Naive thymus-derived CD4-positive, alpha-beta T cell (primary cell): Measurements from ENCODE around the gene MTF1. TPM values are rescaled to one million over a fixed set of nuclear protein-coding genes. Genes with fewer than 3 reads are reported as not detected.

Experiments
- ATAC-seq: fragments of 150-1000 bp; cut with Tn5 transposase; 2 replicates; pipeline ENCODE4 v1.10.0; 2021; ENCODE audit warnings: mild to moderate bottlenecking, moderate library complexity
- CTCF ChIA-PET: fragments of 350-600 bp; sonication (Branson Sonifier 250); formaldehyde crosslinking; loops from one replicate; lab custom pipeline; 2021; ENCODE audit warnings: antibody characterized with exemption; lab: Charles Lee
- POLR2A ChIA-PET: fragments of 350-600 bp; sonication (Branson Sonifier 250); formaldehyde crosslinking; loops from one replicate; lab custom pipeline; 2021; ENCODE audit warnings: antibody characterized with exemption, inconsistent platforms; lab: Charles Lee
- DNase-seq, 9 donors: peaks; one replicate each; pipeline versions ENCODE4 v3.0.0 to v3.0.0-alpha.2; 2020 to 2022; ENCODE audit warnings: mixed read lengths in 1 of 9
- H3K27ac ChIP-seq: one replicate; pipeline ENCODE4 v1.7.0; 2013; ENCODE audit warnings: mild to moderate bottlenecking, low read depth, low read length, moderate library complexity
- H3K27me3 ChIP-seq, 2 donors: one replicate each; pipeline ENCODE4 v1.7.0; 2013; ENCODE audit warnings: low read length in 2 of 2, mild to moderate bottlenecking in 2 of 2, moderate library complexity in 2 of 2; ENCODE audit not compliant: control insufficient read depth in 2 of 2, insufficient read depth in 2 of 2
- H3K36me3 ChIP-seq, 3 experiments: 1 replicate in 2 of 3; 2 replicates in 1 of 3; pipeline ENCODE4 v1.7.0; 2013; ENCODE audit warnings: low read length in 3 of 3, mild to moderate bottlenecking in 3 of 3, moderate library complexity in 1 of 3; ENCODE audit not compliant: insufficient read depth in 3 of 3, control insufficient read depth in 2 of 3
- H3K4me1 ChIP-seq, 2 donors: one replicate each; pipeline ENCODE4 v1.7.0; 2013; ENCODE audit warnings: low read length in 2 of 2, mild to moderate bottlenecking in 2 of 2, moderate library complexity in 1 of 2; ENCODE audit not compliant: control insufficient read depth in 2 of 2, insufficient read depth in 2 of 2
- H3K4me3 ChIP-seq: 2 replicates; pipeline ENCODE4 v1.7.0; 2013; ENCODE audit warnings: mild to moderate bottlenecking, low read length
- H3K9me3 ChIP-seq, 3 experiments: 1 replicate in 2 of 3; 2 replicates in 1 of 3; pipeline ENCODE4 v1.7.0; 2013; ENCODE audit warnings: low read length in 3 of 3; ENCODE audit not compliant: control insufficient read depth in 2 of 3
- H3K27ac Mint-ChIP-seq, 9 donors: one replicate each; pipeline ENCODE4 v1.8.0; 2020 to 2022; ENCODE audit warnings: mixed read lengths in 9 of 9, mild to moderate bottlenecking in 8 of 9, moderate library complexity in 5 of 9, inconsistent platforms in 2 of 9
- H3K27me3 Mint-ChIP-seq, 5 donors: one replicate each; pipeline ENCODE4 v1.8.0; 2021 to 2022; ENCODE audit warnings: mixed read lengths in 5 of 5, mild to moderate bottlenecking in 1 of 5
- H3K36me3 Mint-ChIP-seq, 5 donors: one replicate each; pipeline ENCODE4 v1.8.0; 2020 to 2022; ENCODE audit warnings: mixed read lengths in 5 of 5, mild to moderate bottlenecking in 3 of 5, inconsistent platforms in 1 of 5
- H3K4me1 Mint-ChIP-seq, 7 donors: one replicate each; pipeline ENCODE4 v1.8.0; 2020 to 2022; ENCODE audit warnings: mixed read lengths in 7 of 7, mild to moderate bottlenecking in 3 of 7, inconsistent platforms in 1 of 7
- H3K4me3 Mint-ChIP-seq, 10 donors: one replicate each; pipeline ENCODE4 v1.8.0; 2020 to 2022; ENCODE audit warnings: mild to moderate bottlenecking in 10 of 10, mixed read lengths in 10 of 10, moderate library complexity in 6 of 10, inconsistent platforms in 2 of 10
- H3K9me3 Mint-ChIP-seq, 11 donors: one replicate each; pipeline ENCODE4 v1.8.0; 2020 to 2022; ENCODE audit warnings: mixed read lengths in 11 of 11, mild to moderate bottlenecking in 4 of 11, inconsistent platforms in 1 of 11, moderate library complexity in 1 of 11
- intact Hi-C, 2 donors: fragments of 100-400 bp; cut with micrococcal nuclease; formaldehyde crosslinking; loops; one replicate each; pipeline ENCODE4 v1.15.1; 2023
- polyA plus RNA-seq, 2 donors: library from polyadenylated mRNA; unstranded; fragments of 300-500 nt; fragmentation: Illumina TruSeq; gene quantifications; one replicate each; pipeline ENCODE4 v1.2.3, GENCODE V29; 2021
- total RNA-seq, 6 experiments: library from RNA in 5 of 6; stranded (reverse) in 5 of 6; gene quantifications; 1 replicate in 5 of 6; 2 replicates in 1 of 6; pipeline ENCODE4 v1.2.3 and lab custom pipeline; 2021 to 2026

Gene MTF1
- total and polyA plus RNA-seq, 7 experiments from 2014 or later, result 22.9 to 45.2 (median 27.1) TPM

DNA sequence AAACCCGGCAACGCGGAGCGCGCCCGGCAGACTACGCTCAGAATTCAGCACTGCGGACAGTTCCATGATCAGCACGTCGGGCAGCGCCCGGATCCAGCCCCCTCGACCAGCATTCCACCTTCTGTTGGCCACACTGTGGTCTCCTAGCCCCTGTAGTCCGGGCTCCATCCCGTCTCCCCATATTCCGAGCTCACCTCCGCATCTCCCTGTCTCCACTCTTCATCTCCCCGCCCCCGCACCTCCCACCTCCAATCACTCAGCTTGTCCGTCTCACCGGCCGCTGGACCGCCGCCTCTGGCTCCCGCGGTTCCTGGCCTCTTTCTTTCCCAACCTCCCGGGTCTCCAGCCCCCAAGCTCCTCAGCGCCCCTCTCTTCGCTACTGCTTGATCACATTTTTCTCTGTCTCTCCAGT lies 95.0 kb downstream of the MTF1 start:
- no peaks in the 10 kb centered on the region for H3K4me1 ChIP-seq
- no peak overlapping the region for H3K27ac Mint-ChIP-seq
- H3K4me3 ChIP-seq, result no peak overlapping the region
- DNase-seq, result peak in 5 of 9 donors; percentile 11 to 62 (median 14)
- no peak for ATAC-seq
- H3K4me1 Mint-ChIP-seq, result peaks cover 4 to 22% (median 20%) of the 10 kb centered on the region in 7 donors
- H3K27ac ChIP-seq, result no peak overlapping the region
- H3K36me3 ChIP-seq, result no peaks in the 10 kb centered on the region
- H3K36me3 Mint-ChIP-seq, result peaks cover 0 to 13% (median 3%) of the 10 kb centered on the region in 5 donors
- H3K27me3 Mint-ChIP-seq, result peaks cover 60 to 71% (median 68%) of the 10 kb centered on the region in 5 donors
- H3K4me3 Mint-ChIP-seq, result peak overlapping the region in 4 of 10 donors; percentile 26 to 52 (median 46)
- peaks cover 0 to 9% of the 10 kb centered on the region in 2 donors for H3K27me3 ChIP-seq
- intact Hi-C loops, result loop anchor here in 1 of 2 donors (2.0 kb wide), 1 partner anchor 30 kb away; no protein-coding TSS in a partner anchor
- H3K9me3 Mint-ChIP-seq, result peaks cover 0 to 9% (median 2%) of the 10 kb centered on the region in 11 donors
- POLR2A ChIA-PET, result no interaction called here
- no peaks in the 10 kb centered on the region for H3K9me3 ChIP-seq
- CTCF ChIA-PET, result no interaction called here

DNA sequence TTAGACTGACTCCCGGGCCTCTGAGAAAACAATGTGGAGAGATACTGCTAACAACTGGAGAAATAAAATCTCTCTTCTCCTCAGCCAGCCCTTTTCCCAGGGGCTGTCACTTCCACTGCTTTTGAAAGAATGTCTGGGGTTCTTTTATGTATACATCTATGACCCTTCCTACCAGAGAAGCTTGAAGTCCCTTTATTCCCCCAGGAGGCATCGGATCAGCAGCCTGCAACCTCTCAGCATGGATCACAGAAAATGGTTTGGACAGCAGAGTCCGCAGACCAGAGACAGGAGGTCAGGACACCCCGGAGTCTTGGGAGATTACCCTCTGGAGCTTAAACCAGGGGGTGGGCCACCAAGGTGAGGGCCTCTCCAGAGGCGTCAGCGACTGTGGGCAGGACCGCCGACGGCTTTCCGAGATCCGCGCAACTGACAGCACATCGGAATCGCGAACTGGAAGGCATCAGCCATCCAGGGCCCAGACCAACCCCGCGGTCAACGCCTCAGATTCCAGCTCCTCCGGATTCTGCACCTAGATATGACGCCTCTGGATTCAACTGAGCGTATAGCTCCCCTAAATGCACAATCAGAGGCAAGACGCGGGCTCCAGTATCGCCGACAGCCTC lies 95.5 kb downstream of the MTF1 start:
- Histone ChIP-seq H3K4me3 (no peak overlapping the region), H3K27me3 (peaks cover 0 to 9% of the 10 kb centered on the region in 2 donors), H3K36me3 (no peaks in the 10 kb centered on the region), H3K4me1 (no peaks in the 10 kb centered on the region), H3K27ac (no peak overlapping the region), H3K9me3 (no peaks in the 10 kb centered on the region)
- peaks cover 0 to 9% (median 2%) of the 10 kb centered on the region in 11 donors for H3K9me3 Mint-ChIP-seq
- DNase-seq (no peak), ATAC-seq (no peak)
- ChIA-PET CTCF (no interaction called here), POLR2A (no interaction called here)
- H3K4me3 Mint-ChIP-seq, result no peak overlapping the region
- peaks cover 4 to 22% (median 20%) of the 10 kb centered on the region in 7 donors for H3K4me1 Mint-ChIP-seq
- peaks cover 0 to 13% (median 3%) of the 10 kb centered on the region in 5 donors for H3K36me3 Mint-ChIP-seq
- peaks cover 55 to 65% (median 63%) of the 10 kb centered on the region in 5 donors for H3K27me3 Mint-ChIP-seq
- peak overlapping the region in 1 of 9 donors; percentile 52 for H3K27ac Mint-ChIP-seq
- intact Hi-C loops, result loop anchor here in 1 of 2 donors (2.0 kb wide), 1 partner anchor 31 kb away; no protein-coding TSS in a partner anchor

DNA sequence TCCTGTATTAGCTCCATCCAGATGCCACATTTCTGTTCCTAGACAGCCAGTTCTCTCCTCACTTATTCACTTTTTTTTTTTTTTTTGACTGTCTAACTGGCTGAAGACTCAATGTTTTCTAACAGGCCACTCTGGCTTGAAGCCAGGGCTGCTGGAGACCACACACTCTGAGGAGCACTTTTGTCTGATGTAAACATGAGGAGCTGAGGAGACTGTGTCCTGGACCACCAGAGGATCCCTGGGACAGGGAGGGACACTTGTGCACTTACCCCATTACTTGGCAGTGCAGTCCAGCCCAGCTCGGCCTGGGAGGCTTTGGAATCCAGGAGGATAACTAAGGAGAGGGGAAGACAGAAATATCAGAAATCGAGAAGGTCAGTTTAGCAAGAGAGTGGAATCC lies 96.9 kb downstream of the MTF1 start:
- DNase-seq (no peak), ATAC-seq (no peak)
- Histone ChIP-seq H3K36me3 (no peaks in the 10 kb centered on the region), H3K4me3 (no peak overlapping the region), H3K4me1 (no peaks in the 10 kb centered on the region), H3K27ac (no peak overlapping the region), H3K27me3 (peaks cover 0 to 3% of the 10 kb centered on the region in 2 donors), H3K9me3 (no peaks in the 10 kb centered on the region)
- peaks cover 4 to 22% (median 20%) of the 10 kb centered on the region in 7 donors for H3K4me1 Mint-ChIP-seq
- no peak overlapping the region for H3K27ac Mint-ChIP-seq
- H3K4me3 Mint-ChIP-seq, result no peak overlapping the region
- peaks cover 42 to 53% (median 51%) of the 10 kb centered on the region in 5 donors for H3K27me3 Mint-ChIP-seq
- H3K36me3 Mint-ChIP-seq, result peaks cover 0 to 13% (median 3%) of the 10 kb centered on the region in 5 donors
- intact Hi-C loops, result no loop called here
- H3K9me3 Mint-ChIP-seq, result peaks cover 0 to 7% (median 2%) of the 10 kb centered on the region in 11 donors
- ChIA-PET CTCF (no interaction called here), POLR2A (interaction anchor here (0.7 kb wide), 1 partner anchor 60 kb away, joined by 4 read pairs; no protein-coding TSS in a partner anchor)

DNA sequence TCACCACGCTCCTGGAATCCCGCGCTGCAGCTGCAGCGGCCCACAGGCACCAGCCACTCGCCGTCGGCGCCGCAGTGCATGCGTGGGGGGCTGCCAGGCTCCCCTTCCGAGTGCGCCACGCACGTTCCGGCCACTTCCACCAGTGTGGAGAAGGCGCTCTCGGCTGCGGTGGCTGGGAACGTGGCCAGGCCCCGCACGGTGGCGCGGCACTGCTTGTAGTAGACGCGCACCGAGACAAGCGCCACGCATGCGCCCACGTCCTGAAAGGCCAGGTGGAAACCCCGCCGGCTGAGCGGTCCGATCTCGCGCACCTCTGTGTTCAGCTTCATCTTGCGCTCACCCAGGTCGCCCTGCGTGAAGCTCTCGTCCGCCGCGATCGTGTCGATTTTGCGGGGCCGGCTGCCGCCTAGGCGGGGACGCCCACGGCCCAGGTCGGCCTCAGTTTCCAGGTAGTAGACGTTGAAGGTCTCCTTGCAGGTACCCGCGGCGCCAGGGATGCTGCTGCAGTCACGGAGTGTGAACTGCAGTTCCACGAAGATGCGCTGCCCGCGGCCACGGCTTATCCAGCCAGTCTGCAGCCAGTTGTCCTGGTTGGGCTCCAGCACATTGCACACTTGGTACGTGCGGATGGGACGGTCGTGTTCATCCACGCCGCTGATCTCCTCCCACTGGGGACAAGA lies 97.8 kb downstream of the MTF1 start:
- Mint-ChIP-seq H3K36me3 (peaks cover 0 to 13% (median 3%) of the 10 kb centered on the region in 5 donors), H3K27me3 (peaks cover 36 to 46% (median 44%) of the 10 kb centered on the region in 5 donors), H3K9me3 (peaks cover 0 to 6% (median 2%) of the 10 kb centered on the region in 11 donors), H3K4me3 (no peak overlapping the region), H3K4me1 (peaks cover 4 to 21% (median 13%) of the 10 kb centered on the region in 7 donors), H3K27ac (no peak overlapping the region)
- ChIA-PET CTCF (no interaction called here), POLR2A (interaction anchor here (0.7 kb wide), 1 partner anchor 61 kb away, joined by 4 read pairs; no protein-coding TSS in a partner anchor)
- Histone ChIP-seq H3K4me3 (no peak overlapping the region), H3K36me3 (no peaks in the 10 kb centered on the region), H3K9me3 (no peaks in the 10 kb centered on the region), H3K27me3 (peaks cover 0 to 3% of the 10 kb centered on the region in 2 donors), H3K4me1 (no peaks in the 10 kb centered on the region), H3K27ac (no peak overlapping the region)
- ATAC-seq (no peak), DNase-seq (no peak)
- intact Hi-C loops, result no loop called here

Other genes starting within 250 kb of the MTF1 start
- not detected for gene RSPO1, start 224.7 kb downstream of the MTF1 start, total RNA-seq
- gene RSPO1, start 224.7 kb downstream of the MTF1 start, polyA plus RNA-seq, result not detected
- 10 to 100 TPM in 1 of 5 experiments, 1 to 10 TPM in 1, under 1 TPM in 3; 0.58 to 45.5 (median 0.92) TPM for gene CDCA8, start 167.1 kb downstream of the MTF1 start, total RNA-seq
- 1 to 10 TPM; 1.0 to 1.3 TPM for gene CDCA8, start 167.1 kb downstream of the MTF1 start, polyA plus RNA-seq
- gene EPHA10, start 94.5 kb downstream of the MTF1 start, total RNA-seq, result under 1 TPM in 1 of 5 experiments, not detected in 4; 0.19 TPM
- gene EPHA10, start 94.5 kb downstream of the MTF1 start, polyA plus RNA-seq, result not detected
- gene MANEAL, start 65.7 kb downstream of the MTF1 start, total RNA-seq, result 1 to 10 TPM in 4 of 5 experiments, under 1 TPM in 1; 0.66 to 2.1 (median 1.1) TPM
- gene MANEAL, start 65.7 kb downstream of the MTF1 start, polyA plus RNA-seq, result 1 to 10 TPM in 1 of 2 donors, under 1 TPM in 1; 0.48 to 1.6 TPM
- gene C1orf122, start 51.8 kb downstream of the MTF1 start, total RNA-seq, result 10 to 100 TPM; 11.4 to 20.6 (median 11.7) TPM
- gene C1orf122, start 51.8 kb downstream of the MTF1 start, polyA plus RNA-seq, result 10 to 100 TPM; 24.8 to 26.4 TPM
- 10 to 100 TPM; 13.1 to 30.6 (median 22.3) TPM for gene YRDC, start 51.4 kb downstream of the MTF1 start, total RNA-seq
- 10 to 100 TPM; 13.4 to 17.0 TPM for gene YRDC, start 51.4 kb downstream of the MTF1 start, polyA plus RNA-seq
- 10 to 100 TPM; 23.3 to 35.7 (median 30.6) TPM for gene INPP5B, start 87.5 kb upstream of the MTF1 start, total RNA-seq
- 10 to 100 TPM; 14.1 to 23.9 TPM for gene INPP5B, start 87.5 kb upstream of the MTF1 start, polyA plus RNA-seq
- 10 to 100 TPM; 43.2 to 90.4 (median 77.6) TPM for gene SF3A3, start 130.4 kb upstream of the MTF1 start, total RNA-seq
- 100 to 1,000 TPM; 116 to 118 TPM for gene SF3A3, start 130.4 kb upstream of the MTF1 start, polyA plus RNA-seq
- 10 to 100 TPM in 2 of 5 experiments, 1 to 10 TPM in 3; 2.9 to 19.0 (median 8.6) TPM for gene FHL3, start 145.9 kb upstream of the MTF1 start, total RNA-seq
- gene FHL3, start 145.9 kb upstream of the MTF1 start, polyA plus RNA-seq, result 1 to 10 TPM; 5.1 to 8.8 TPM
- 10 to 100 TPM in 3 of 5 experiments, 1 to 10 TPM in 2; 8.2 to 42.8 (median 15.7) TPM for gene UTP11, start 153.1 kb upstream of the MTF1 start, total RNA-seq
- 10 to 100 TPM; 17.4 to 26.0 TPM for gene UTP11, start 153.1 kb upstream of the MTF1 start, polyA plus RNA-seq
- gene POU3F1, start 187.2 kb upstream of the MTF1 start, total RNA-seq, result under 1 TPM in 2 of 5 experiments, not detected in 3; 0.17 to 0.19 TPM
- not detected for gene POU3F1, start 187.2 kb upstream of the MTF1 start, polyA plus RNA-seq